GM12873 (cell line): ENCODE measurements around the gene LHB.

Experiments used
- CTCF ChIP-seq: IDR thresholded peaks from 2 replicates; pipeline ENCODE4 v1.5.1; 2012; ENCODE audit warnings: low read depth, mild to moderate bottlenecking, moderate library complexity, low read length, control low read depth; ENCODE audit not compliant: insufficient read depth; ENCODE audit errors: missing control alignments

Gene LHB

DNA sequence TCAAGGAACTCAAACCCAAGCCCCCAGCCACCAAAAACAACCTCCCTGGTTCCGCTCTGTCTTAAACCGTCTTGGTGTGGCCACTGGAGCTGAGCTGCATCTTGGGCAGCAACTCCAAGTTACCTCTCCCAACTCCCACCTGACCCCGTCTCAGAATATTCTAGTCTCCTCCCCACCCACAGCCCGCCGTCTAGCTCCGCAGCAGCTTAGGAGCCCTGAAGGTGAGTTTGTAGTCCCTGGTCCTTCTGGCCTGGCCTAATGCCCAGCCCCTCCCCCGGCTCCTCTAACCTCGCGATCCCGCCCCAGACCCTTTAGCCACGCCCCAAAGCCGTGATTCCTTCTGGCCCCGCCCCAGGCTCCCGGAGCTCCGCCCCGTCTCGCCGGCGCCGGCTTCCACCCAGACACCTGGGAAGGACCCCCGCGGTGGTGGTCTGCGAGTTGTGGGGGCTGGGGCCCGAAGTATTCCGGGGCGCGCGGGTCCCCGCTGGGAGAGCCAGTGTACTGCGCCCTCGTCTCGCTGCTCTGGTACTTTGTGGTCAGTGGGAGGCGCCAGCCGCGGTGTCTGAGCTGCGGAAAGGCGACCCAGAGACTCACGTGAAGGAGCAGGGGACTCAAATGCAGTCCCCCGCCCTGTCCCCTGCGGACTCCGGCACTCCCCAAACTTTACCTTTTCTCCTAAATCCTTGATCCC is 2.5 kb upstream of the LHB start:
- TF ChIP-seq CTCF = peak; percentile 12

- peak; percentile 73 for TF ChIP-seq CTCF
These were observed 918 bp upstream of the LHB start for GRCh38 chr19:49017666-49018351.

DNA sequence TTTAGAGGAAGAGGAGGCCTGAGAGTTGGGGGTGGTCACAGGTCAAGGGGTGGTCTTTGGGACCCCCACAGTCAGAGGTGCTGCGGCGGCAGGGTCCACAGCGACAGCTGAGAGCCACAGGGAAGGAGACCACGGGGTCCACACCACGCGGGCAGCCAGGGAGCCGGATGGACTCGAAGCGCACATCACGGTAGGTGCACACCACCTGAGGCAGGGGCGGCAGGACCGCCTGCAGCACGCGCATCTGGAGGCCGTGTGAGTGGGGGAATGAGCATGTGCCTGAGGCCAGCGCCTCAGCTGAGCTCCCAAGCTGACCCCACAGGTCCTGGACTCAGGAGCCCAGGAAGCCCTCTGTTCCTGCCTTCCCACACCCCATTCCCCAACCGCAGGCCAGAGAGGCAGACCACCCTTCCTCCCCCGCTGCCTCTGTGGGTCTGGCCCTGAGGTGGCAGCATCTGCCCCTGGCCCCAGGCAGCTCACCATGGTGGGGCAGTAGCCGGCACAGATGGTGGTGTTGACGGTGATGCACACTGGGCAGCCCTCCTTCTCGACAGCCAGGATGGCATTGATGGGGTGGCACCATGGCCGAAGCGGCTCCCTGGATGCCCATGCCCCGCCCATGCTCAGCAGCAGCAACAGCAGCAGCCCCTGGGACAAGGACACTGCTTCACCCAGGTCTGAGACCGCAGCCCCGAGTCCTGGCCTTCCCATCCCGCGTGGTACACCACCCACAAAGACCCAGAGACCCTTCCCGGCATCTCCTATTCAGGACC is 638 bp downstream of the LHB start:
- TF ChIP-seq CTCF = no peak

DNA sequence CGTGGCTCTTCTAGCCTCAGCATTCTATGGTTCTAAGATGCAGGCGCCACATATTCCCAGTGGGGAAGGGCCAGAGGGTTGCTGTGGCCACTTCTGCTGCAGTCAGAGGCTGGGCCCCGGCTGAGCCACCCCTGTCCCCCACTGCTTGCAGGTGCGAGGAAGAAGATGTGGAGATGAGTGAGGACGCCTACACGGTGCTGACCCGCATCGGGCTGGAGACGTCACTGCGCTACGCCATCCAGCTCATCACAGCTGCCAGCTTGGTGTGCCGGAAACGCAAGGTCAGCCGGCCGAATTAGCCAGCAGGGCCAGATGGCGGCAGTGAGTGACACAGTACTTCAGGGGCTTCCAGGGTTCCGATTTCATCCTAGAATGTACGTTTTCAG is 2.0 kb downstream of the LHB start:
- no peak for TF ChIP-seq CTCF

- no peak for TF ChIP-seq CTCF
These were observed 2.6 kb downstream of the LHB start for GRCh38 chr19:49014123-49014869.

DNA sequence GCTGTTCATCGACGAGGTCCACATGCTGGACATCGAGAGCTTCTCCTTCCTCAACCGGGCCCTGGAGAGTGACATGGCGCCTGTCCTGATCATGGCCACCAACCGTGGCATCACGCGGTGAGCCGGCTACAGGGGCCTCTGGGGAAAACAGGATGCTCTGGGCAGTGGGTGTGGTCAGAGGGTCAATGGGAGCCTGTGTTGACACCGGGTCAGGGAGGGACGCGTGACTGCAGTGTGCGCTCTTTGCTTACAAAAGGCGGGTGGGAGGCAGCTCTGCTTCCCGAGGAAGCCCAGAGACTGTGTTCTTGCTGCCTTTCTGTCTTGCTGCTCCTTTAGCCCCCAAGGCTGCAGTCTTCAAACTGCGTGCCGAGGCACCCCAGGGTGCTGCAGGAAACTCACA is 5.7 kb downstream of the LHB start:
- no peak for TF ChIP-seq CTCF
